IPS-18a (cell line): Measurements from ENCODE around the gene BPGM.
"Not testable (repeated sequence)": the region's sequence is repeated elsewhere in the genome, so short reads cannot be mapped to it uniquely, and the experiment has no call there.

Source experiments
- H3K27ac ChIP-seq: one replicate; pipeline ENCODE4 v1.5.1; 2013; ENCODE audit warnings: low read length
- H3K27me3 ChIP-seq: one replicate; pipeline ENCODE4 v1.6.1; 2013; ENCODE audit warnings: mild to moderate bottlenecking, low read length; ENCODE audit not compliant: control insufficient read depth, insufficient read depth
- H3K36me3 ChIP-seq: one replicate; pipeline ENCODE4 v1.6.1; 2013; ENCODE audit warnings: low read depth, low read length; ENCODE audit not compliant: control insufficient read depth
- H3K4me1 ChIP-seq: one replicate; pipeline ENCODE4 v1.6.1; 2013; ENCODE audit warnings: low read depth, low read length; ENCODE audit not compliant: control insufficient read depth
- H3K4me3 ChIP-seq: one replicate; pipeline ENCODE4 v1.5.1; 2013; ENCODE audit warnings: low read length
- H3K9ac ChIP-seq: one replicate; pipeline ENCODE4 v1.6.1; 2013; ENCODE audit warnings: mild to moderate bottlenecking, low read length, moderate library complexity
- H3K9me3 ChIP-seq: one replicate; pipeline ENCODE4 v1.6.1; 2013; ENCODE audit warnings: low read depth, low read length; ENCODE audit not compliant: control insufficient read depth

BPGM gene

GRCh38 chr7:134669845-134670373 lies 23.3 kb downstream of the BPGM start:
- Histone ChIP-seq H3K4me1 (peaks cover 9% of the 10 kb centered on the region), H3K4me3 (no peak overlapping the region), H3K9me3 (no peaks in the 10 kb centered on the region), H3K27ac (no peak overlapping the region), H3K9ac (no peak overlapping the region), H3K36me3 (no peaks in the 10 kb centered on the region), H3K27me3 (no peaks in the 10 kb centered on the region)

GRCh38 chr7:134671609-134672008 lies 25.0 kb downstream of the BPGM start:
- no peaks in the 10 kb centered on the region for H3K36me3 ChIP-seq
- no peaks in the 10 kb centered on the region for H3K9me3 ChIP-seq
- H3K27ac ChIP-seq: no peak overlapping the region
- H3K4me1 ChIP-seq: peaks cover 11% of the 10 kb centered on the region
- no peaks in the 10 kb centered on the region for H3K27me3 ChIP-seq
- H3K4me3 ChIP-seq: no peak overlapping the region
- H3K9ac ChIP-seq: no peak overlapping the region

- no peaks in the 10 kb centered on the region for H3K36me3 ChIP-seq
- no peaks in the 10 kb centered on the region for H3K9me3 ChIP-seq
- no peak overlapping the region for H3K9ac ChIP-seq
- no peak overlapping the region for H3K27ac ChIP-seq
- H3K4me3 ChIP-seq: no peak overlapping the region
- H3K4me1 ChIP-seq: peaks cover 11% of the 10 kb centered on the region
- H3K27me3 ChIP-seq: no peaks in the 10 kb centered on the region
Observed at GRCh38 chr7:134674424-134674823, 27.8 kb downstream of the BPGM start.

- H3K9me3 ChIP-seq: no peaks in the 10 kb centered on the region
- no peak overlapping the region for H3K9ac ChIP-seq
- H3K4me3 ChIP-seq: no peak overlapping the region
- H3K27me3 ChIP-seq: no peaks in the 10 kb centered on the region
- no peak overlapping the region for H3K27ac ChIP-seq
- no peaks in the 10 kb centered on the region for H3K36me3 ChIP-seq
- H3K4me1 ChIP-seq: peaks cover 4% of the 10 kb centered on the region
Observed at GRCh38 chr7:134676743-134677142, 30.1 kb downstream of the BPGM start.

- H3K27ac ChIP-seq: no peak overlapping the region
- no peaks in the 10 kb centered on the region for H3K27me3 ChIP-seq
- H3K4me3 ChIP-seq: no peak overlapping the region
- no peak overlapping the region for H3K9ac ChIP-seq
- no peaks in the 10 kb centered on the region for H3K9me3 ChIP-seq
- H3K36me3 ChIP-seq: no peaks in the 10 kb centered on the region
- H3K4me1 ChIP-seq: peaks cover 4% of the 10 kb centered on the region
Observed at GRCh38 chr7:134678115-134678514, 31.5 kb downstream of the BPGM start.

- Histone ChIP-seq H3K36me3 (no peaks in the 10 kb centered on the region), H3K4me3 (no peak overlapping the region), H3K4me1 (peaks cover 4% of the 10 kb centered on the region), H3K9me3 (no peaks in the 10 kb centered on the region), H3K27ac (no peak overlapping the region), H3K27me3 (no peaks in the 10 kb centered on the region), H3K9ac (no peak overlapping the region)
Observed at GRCh38 chr7:134679006-134679405, 32.4 kb downstream of the BPGM start.

- Histone ChIP-seq H3K27me3 (no peaks in the 10 kb centered on the region), H3K27ac (no peak overlapping the region), H3K9ac (no peak overlapping the region), H3K4me3 (no peak overlapping the region), H3K4me1 (no peaks in the 10 kb centered on the region), H3K36me3 (no peaks in the 10 kb centered on the region), H3K9me3 (no peaks in the 10 kb centered on the region)
Observed at GRCh38 chr7:134684165-134684564, 37.5 kb downstream of the BPGM start.

- H3K9ac ChIP-seq: no peak overlapping the region
- no peaks in the 10 kb centered on the region for H3K27me3 ChIP-seq
- H3K4me1 ChIP-seq: no peaks in the 10 kb centered on the region
- H3K27ac ChIP-seq: no peak overlapping the region
- no peaks in the 10 kb centered on the region for H3K36me3 ChIP-seq
- no peaks in the 10 kb centered on the region for H3K9me3 ChIP-seq
- no peak overlapping the region for H3K4me3 ChIP-seq
Observed at GRCh38 chr7:134685250-134685649, 38.6 kb downstream of the BPGM start.

- H3K36me3 ChIP-seq: no peaks in the 10 kb centered on the region
- H3K4me1 ChIP-seq: no peaks in the 10 kb centered on the region
- no peak overlapping the region for H3K27ac ChIP-seq
- H3K27me3 ChIP-seq: no peaks in the 10 kb centered on the region
- no peak overlapping the region for H3K4me3 ChIP-seq
- H3K9ac ChIP-seq: no peak overlapping the region
- H3K9me3 ChIP-seq: no peaks in the 10 kb centered on the region
Observed at GRCh38 chr7:134686786-134687185, 40.1 kb downstream of the BPGM start.

GRCh38 chr7:134689550-134689949 lies 42.9 kb downstream of the BPGM start:
- not testable (repeated sequence) for H3K27ac ChIP-seq, H3K9ac ChIP-seq, H3K27me3 ChIP-seq, H3K9me3 ChIP-seq, H3K4me3 ChIP-seq, H3K36me3 ChIP-seq, H3K4me1 ChIP-seq

GRCh38 chr7:134690016-134690415 lies 43.4 kb downstream of the BPGM start:
- Histone ChIP-seq H3K4me1 (no peaks in the 10 kb centered on the region), H3K27ac (no peak overlapping the region), H3K4me3 (no peak overlapping the region), H3K9me3 (no peaks in the 10 kb centered on the region), H3K36me3 (no peaks in the 10 kb centered on the region), H3K9ac (no peak overlapping the region), H3K27me3 (no peaks in the 10 kb centered on the region)

GRCh38 chr7:134690614-134691504 lies 44.2 kb downstream of the BPGM start:
- Histone ChIP-seq H3K9me3 (no peaks in the 10 kb centered on the region), H3K27ac (no peak overlapping the region)

More at GRCh38 chr7:134690614-134691504, 44.2 kb downstream of the BPGM start:
- no peak overlapping the region for H3K4me3 ChIP-seq
- no peaks in the 10 kb centered on the region for H3K4me1 ChIP-seq
- no peaks in the 10 kb centered on the region for H3K36me3 ChIP-seq
- H3K27me3 ChIP-seq: no peaks in the 10 kb centered on the region
- no peak overlapping the region for H3K9ac ChIP-seq
